ENCODE data around the gene CDH13. TPM values are rescaled to one million over a fixed set of nuclear protein-coding genes. Genes with fewer than 3 reads are reported as not detected.

The CDH13 gene
- polyA plus RNA-seq, 1 donor from 2014 or later: 3.2 TPM

DNA sequence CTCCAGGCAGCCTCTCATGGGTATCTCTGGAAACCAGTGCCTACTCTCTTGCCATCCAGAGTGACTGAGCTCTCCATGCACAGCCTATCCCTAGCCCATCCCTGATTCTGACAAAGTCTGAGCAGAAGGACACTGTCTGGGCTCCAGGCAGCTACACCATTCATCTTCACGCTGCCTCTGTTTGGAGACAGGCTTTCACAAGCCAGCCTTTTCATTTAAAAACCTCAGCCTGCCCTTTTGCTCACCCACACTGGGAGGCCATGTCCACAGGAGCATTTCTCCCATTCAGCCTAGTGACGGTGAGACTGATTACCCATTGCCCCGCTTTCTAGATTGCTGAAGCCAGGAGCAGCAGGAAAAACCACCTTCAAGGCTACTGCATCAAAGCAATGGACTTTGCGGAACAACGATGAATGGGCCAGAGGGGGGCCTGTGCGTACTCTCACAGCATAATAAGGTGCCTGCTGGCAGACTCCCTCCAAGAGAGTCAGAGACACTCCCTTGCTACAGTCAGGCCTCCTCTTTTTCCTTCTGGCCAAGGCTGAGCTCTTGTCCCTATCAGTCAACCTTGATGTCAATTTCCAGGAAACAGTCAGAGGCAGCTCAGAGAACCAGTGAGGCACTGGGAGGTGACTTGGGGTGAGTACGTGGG lies 24.7 kb upstream of the CDH13 start:
- Histone ChIP-seq H3K9me2 (ENCODE audit: insufficient read depth, low read length) (no peaks in the 10 kb centered on the region), H4K20me1 (ENCODE audit: insufficient read depth) (no peaks in the 10 kb centered on the region), H2AFZ (ENCODE audit: low read depth, low read length) (no peak overlapping the region), H3K4me2 (ENCODE audit: low read length) (no peak overlapping the region), H3K27ac (ENCODE audit: low read length) (no peak overlapping the region), H3K36me3 (ENCODE audit: insufficient read depth, low read length) (no peaks in the 10 kb centered on the region), H3K4me3 (ENCODE audit: low read length) (no peak overlapping the region), H3K79me2 (replicated peaks; ENCODE audit: insufficient read depth, low read length) (no peaks in the 10 kb centered on the region), H3K9me3 (ENCODE audit: low read length) (peaks cover 4% of the 10 kb centered on the region), H3K27me3 (ENCODE audit: insufficient read depth, low read depth, low read length) (no peaks in the 10 kb centered on the region), H3K9ac (ENCODE audit: low read length) (no peak overlapping the region), H3F3A (ENCODE audit: insufficient read depth, low read length, poor library complexity, severe bottlenecking) (no peaks in the 10 kb centered on the region)
- TF ChIP-seq EP300 (conservative IDR thresholded peaks at IDR 0.05; ENCODE audit: poor library complexity, severe bottlenecking) (no peak), TAF1 (IDR thresholded peaks at IDR 0.05; ENCODE audit: low read depth) (no peak), EZH2 (IDR thresholded peaks at IDR 0.05; ENCODE audit: borderline replicate concordance, insufficient read depth, low read length, poor library complexity, severe bottlenecking) (no peak), MXI1 (conservative IDR thresholded peaks at IDR 0.05; ENCODE audit: poor library complexity, severe bottlenecking) (no peak), RAD21 (conservative IDR thresholded peaks at IDR 0.05) (no peak), POLR2AphosphoS5 (IDR thresholded peaks at IDR 0.05) (no peak), SMC3 (conservative IDR thresholded peaks at IDR 0.05; ENCODE audit: poor library complexity) (no peak)
- TF ChIP-seq, protein P1, sequence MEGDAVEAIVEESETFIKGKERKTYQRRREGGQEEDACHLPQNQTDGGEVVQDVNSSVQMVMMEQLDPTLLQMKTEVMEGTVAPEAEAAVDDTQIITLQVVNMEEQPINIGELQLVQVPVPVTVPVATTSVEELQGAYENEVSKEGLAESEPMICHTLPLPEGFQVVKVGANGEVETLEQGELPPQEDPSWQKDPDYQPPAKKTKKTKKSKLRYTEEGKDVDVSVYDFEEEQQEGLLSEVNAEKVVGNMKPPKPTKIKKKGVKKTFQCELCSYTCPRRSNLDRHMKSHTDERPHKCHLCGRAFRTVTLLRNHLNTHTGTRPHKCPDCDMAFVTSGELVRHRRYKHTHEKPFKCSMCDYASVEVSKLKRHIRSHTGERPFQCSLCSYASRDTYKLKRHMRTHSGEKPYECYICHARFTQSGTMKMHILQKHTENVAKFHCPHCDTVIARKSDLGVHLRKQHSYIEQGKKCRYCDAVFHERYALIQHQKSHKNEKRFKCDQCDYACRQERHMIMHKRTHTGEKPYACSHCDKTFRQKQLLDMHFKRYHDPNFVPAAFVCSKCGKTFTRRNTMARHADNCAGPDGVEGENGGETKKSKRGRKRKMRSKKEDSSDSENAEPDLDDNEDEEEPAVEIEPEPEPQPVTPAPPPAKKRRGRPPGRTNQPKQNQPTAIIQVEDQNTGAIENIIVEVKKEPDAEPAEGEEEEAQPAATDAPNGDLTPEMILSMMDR (IDR thresholded peaks at IDR 0.05; ENCODE audit: poor library complexity, severe bottlenecking): no peak
- TF ChIP-seq, protein P2, sequence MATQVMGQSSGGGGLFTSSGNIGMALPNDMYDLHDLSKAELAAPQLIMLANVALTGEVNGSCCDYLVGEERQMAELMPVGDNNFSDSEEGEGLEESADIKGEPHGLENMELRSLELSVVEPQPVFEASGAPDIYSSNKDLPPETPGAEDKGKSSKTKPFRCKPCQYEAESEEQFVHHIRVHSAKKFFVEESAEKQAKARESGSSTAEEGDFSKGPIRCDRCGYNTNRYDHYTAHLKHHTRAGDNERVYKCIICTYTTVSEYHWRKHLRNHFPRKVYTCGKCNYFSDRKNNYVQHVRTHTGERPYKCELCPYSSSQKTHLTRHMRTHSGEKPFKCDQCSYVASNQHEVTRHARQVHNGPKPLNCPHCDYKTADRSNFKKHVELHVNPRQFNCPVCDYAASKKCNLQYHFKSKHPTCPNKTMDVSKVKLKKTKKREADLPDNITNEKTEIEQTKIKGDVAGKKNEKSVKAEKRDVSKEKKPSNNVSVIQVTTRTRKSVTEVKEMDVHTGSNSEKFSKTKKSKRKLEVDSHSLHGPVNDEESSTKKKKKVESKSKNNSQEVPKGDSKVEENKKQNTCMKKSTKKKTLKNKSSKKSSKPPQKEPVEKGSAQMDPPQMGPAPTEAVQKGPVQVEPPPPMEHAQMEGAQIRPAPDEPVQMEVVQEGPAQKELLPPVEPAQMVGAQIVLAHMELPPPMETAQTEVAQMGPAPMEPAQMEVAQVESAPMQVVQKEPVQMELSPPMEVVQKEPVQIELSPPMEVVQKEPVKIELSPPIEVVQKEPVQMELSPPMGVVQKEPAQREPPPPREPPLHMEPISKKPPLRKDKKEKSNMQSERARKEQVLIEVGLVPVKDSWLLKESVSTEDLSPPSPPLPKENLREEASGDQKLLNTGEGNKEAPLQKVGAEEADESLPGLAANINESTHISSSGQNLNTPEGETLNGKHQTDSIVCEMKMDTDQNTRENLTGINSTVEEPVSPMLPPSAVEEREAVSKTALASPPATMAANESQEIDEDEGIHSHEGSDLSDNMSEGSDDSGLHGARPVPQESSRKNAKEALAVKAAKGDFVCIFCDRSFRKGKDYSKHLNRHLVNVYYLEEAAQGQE (IDR thresholded peaks at IDR 0.05; ENCODE audit: borderline replicate concordance): no peak

DNA sequence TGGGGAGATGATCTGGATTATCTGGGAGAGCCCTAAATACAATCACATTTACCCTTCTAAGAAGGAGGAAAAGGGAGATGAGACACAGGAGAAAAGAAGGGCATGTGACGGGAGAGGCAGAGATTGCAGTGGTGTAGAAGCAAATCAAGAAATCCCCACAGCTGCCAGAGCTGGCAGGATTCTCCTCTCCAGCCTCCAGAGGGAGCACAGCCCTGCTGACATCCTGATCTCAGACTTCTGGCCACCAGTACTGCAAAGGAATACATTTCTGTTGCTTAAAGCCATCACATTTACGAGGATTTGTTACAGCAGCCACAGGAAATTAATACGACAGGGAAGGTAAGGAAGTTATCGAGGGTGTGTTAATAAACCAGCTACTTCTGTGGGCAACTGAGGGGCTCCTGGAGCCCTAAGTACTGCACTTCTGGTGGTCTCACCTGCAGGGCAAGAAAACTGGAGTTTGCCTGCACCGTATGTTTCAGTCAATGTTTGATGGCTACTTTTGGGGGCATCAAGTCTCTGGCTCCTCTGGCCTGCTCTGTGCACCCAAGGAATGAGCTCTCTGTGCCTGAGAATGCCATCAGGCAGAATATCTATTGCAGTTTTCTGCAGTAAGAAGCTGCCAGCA lies 22.9 kb upstream of the CDH13 start:
- Histone ChIP-seq H3F3A (ENCODE audit: insufficient read depth, low read length, poor library complexity, severe bottlenecking) (no peaks in the 10 kb centered on the region), H3K9me3 (ENCODE audit: low read length) (peaks cover 4% of the 10 kb centered on the region), H3K79me2 (replicated peaks; ENCODE audit: insufficient read depth, low read length) (no peaks in the 10 kb centered on the region), H3K9ac (ENCODE audit: low read length) (no peak overlapping the region), H3K27ac (ENCODE audit: low read length) (no peak overlapping the region), H3K4me3 (ENCODE audit: low read length) (no peak overlapping the region), H3K4me2 (ENCODE audit: low read length) (no peak overlapping the region), H4K20me1 (ENCODE audit: insufficient read depth) (no peaks in the 10 kb centered on the region), H3K36me3 (ENCODE audit: insufficient read depth, low read length) (no peaks in the 10 kb centered on the region), H3K27me3 (ENCODE audit: insufficient read depth, low read depth, low read length) (no peaks in the 10 kb centered on the region), H3K9me2 (ENCODE audit: insufficient read depth, low read length) (no peaks in the 10 kb centered on the region), H2AFZ (ENCODE audit: low read depth, low read length) (no peak overlapping the region)
- TF ChIP-seq RAD21 (conservative IDR thresholded peaks at IDR 0.05) (peak; percentile 80), EZH2 (IDR thresholded peaks at IDR 0.05; ENCODE audit: borderline replicate concordance, insufficient read depth, low read length, poor library complexity, severe bottlenecking) (no peak), SMC3 (conservative IDR thresholded peaks at IDR 0.05; ENCODE audit: poor library complexity) (peak; percentile 81), POLR2AphosphoS5 (IDR thresholded peaks at IDR 0.05) (no peak), TAF1 (IDR thresholded peaks at IDR 0.05; ENCODE audit: low read depth) (no peak), EP300 (conservative IDR thresholded peaks at IDR 0.05; ENCODE audit: poor library complexity, severe bottlenecking) (no peak), MXI1 (conservative IDR thresholded peaks at IDR 0.05; ENCODE audit: poor library complexity, severe bottlenecking) (no peak)
- TF ChIP-seq, protein P1 (IDR thresholded peaks at IDR 0.05; ENCODE audit: poor library complexity, severe bottlenecking): peak; percentile 76
- TF ChIP-seq, protein P2 (IDR thresholded peaks at IDR 0.05; ENCODE audit: borderline replicate concordance): no peak

Measured in neural cell (in vitro differentiated cells).